Type B pancreatic cell (in vitro differentiated cells): ENCODE data around the gene ARHGEF1. TPM values are rescaled to one million over a fixed set of nuclear protein-coding genes. Genes with fewer than 3 reads are reported as not detected.
"Not testable (repeated sequence)": the region's sequence is repeated elsewhere in the genome, so short reads cannot be mapped to it uniquely, and the experiment has no call there.

Experiments used
- DNase-seq: peaks from one replicate; pipeline ENCODE4 v3.0.0; 2021; ENCODE audit warnings: mixed read lengths; ENCODE audit not compliant: unreplicated experiment; ENCODE audit errors: extremely low spot score
- H3K27ac Mint-ChIP-seq: 2 replicates; pipeline ENCODE4 v1.8.0; 2021; ENCODE audit warnings: mild to moderate bottlenecking, mixed read lengths
- H3K27me3 Mint-ChIP-seq: 2 replicates; pipeline ENCODE4 v1.8.0; 2021; ENCODE audit warnings: mixed read lengths
- H3K36me3 Mint-ChIP-seq: 2 replicates; pipeline ENCODE4 v1.8.0; 2021; ENCODE audit warnings: mixed read lengths
- H3K4me1 Mint-ChIP-seq: one replicate; pipeline ENCODE4 v1.8.0; 2021; ENCODE audit warnings: mixed read lengths; ENCODE audit not compliant: unreplicated experiment
- H3K4me3 Mint-ChIP-seq: 2 replicates; pipeline ENCODE4 v1.8.0; 2021; ENCODE audit warnings: mild to moderate bottlenecking, mixed read lengths
- H3K9me3 Mint-ChIP-seq: 2 replicates; pipeline ENCODE4 v1.8.0; 2021; ENCODE audit warnings: mixed read lengths
- total RNA-seq: library from RNA; stranded (reverse); gene quantifications from 2 replicates; pipeline ENCODE4 v1.2.1, GENCODE V29; 2021; ENCODE audit warnings: low replicate concordance
- TF ChIP-seq, protein P1 (sequence below): fragments of 200-600 bp; sonication (generic); conservative IDR thresholded peaks from 2 replicates; pipeline ENCODE4 v1.5.0; 2021; ENCODE audit warnings: antibody characterized with exemption, mild to moderate bottlenecking

The ARHGEF1 gene
- total RNA-seq, 1 donor from 2014 or later = 58.9 TPM

GRCh38 chr19:41913538-41914423 is 30.8 kb downstream of the ARHGEF1 start:
- TF ChIP-seq, protein P1, sequence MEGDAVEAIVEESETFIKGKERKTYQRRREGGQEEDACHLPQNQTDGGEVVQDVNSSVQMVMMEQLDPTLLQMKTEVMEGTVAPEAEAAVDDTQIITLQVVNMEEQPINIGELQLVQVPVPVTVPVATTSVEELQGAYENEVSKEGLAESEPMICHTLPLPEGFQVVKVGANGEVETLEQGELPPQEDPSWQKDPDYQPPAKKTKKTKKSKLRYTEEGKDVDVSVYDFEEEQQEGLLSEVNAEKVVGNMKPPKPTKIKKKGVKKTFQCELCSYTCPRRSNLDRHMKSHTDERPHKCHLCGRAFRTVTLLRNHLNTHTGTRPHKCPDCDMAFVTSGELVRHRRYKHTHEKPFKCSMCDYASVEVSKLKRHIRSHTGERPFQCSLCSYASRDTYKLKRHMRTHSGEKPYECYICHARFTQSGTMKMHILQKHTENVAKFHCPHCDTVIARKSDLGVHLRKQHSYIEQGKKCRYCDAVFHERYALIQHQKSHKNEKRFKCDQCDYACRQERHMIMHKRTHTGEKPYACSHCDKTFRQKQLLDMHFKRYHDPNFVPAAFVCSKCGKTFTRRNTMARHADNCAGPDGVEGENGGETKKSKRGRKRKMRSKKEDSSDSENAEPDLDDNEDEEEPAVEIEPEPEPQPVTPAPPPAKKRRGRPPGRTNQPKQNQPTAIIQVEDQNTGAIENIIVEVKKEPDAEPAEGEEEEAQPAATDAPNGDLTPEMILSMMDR = no peak
- Mint-ChIP-seq H3K27ac (no peak overlapping the region), H3K9me3 (no peaks in the 10 kb centered on the region), H3K4me3 (no peak overlapping the region), H3K36me3 (no peaks in the 10 kb centered on the region), H3K4me1 (no peaks in the 10 kb centered on the region), H3K27me3 (peaks cover 50% of the 10 kb centered on the region)
- DNase-seq = no peak

DNA sequence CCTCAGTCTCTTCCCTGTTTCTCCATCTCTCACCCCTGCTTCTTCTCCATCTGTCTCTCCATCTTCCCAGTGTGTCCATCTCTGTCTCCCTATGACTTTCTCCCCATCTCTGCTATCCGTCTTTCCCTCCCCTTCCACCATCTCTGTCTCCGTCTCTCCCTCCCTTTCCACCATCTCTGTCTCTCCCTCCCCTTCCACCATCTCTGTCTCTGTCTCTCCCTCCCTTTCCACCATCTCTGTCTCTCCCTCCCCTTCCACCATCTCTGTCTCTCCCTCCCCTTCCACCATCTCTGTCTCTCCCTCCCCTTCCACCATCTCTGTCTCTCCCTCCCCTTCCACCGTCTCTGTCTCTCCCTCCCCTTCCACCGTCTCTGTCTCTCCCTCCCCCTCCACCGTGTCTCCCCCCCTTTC is 31.4 kb downstream of the ARHGEF1 start:
- not testable (repeated sequence) for H3K36me3 Mint-ChIP-seq, DNase-seq

GRCh38 chr19:41915021-41915775 is 32.2 kb downstream of the ARHGEF1 start:
- Mint-ChIP-seq H3K9me3 (no peaks in the 10 kb centered on the region), H3K27me3 (peaks cover 44% of the 10 kb centered on the region), H3K36me3 (no peaks in the 10 kb centered on the region), H3K27ac (no peak overlapping the region), H3K4me1 (no peaks in the 10 kb centered on the region), H3K4me3 (no peak overlapping the region)
- TF ChIP-seq, protein P1 = no peak
- no peak for DNase-seq

More for the DNA sequence above, 31.4 kb downstream of the ARHGEF1 start:
- peaks cover 46% of the 10 kb centered on the region for H3K27me3 Mint-ChIP-seq
- H3K27ac Mint-ChIP-seq, H3K4me1 Mint-ChIP-seq, H3K9me3 Mint-ChIP-seq, H3K4me3 Mint-ChIP-seq: not testable (repeated sequence)

DNA sequence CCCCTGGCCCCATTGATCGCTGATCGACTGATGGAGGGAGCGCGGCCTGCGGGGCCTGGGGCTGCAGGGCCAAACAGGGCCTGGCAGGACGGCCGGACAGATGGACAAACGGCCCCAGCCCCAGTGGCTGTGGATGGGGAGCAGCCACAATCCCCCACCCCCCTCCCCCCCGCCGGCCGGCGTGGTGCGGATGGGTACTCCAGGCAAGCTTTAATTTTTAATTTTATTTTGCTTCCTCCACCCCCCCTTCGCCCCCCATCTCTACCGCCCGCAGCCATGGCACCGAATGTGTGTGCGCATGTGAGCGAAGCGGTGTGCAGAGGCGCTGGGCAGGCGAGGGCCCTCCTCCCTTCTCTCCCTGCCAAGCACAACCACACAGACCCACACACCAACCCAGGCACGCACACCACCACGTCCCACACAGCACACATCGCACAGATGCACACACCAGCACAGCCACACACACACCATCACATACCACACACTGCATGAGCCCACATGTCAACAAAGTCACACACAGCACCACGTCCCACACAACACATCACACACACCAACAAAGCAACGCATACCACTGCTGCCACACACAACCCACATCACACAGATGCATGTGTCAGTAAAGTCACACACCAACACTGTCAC is 32.9 kb downstream of the ARHGEF1 start:
- H3K36me3 Mint-ChIP-seq = no peaks in the 10 kb centered on the region
- no peak overlapping the region for H3K4me3 Mint-ChIP-seq
- TF ChIP-seq, protein P1 = no peak
- no peaks in the 10 kb centered on the region for H3K4me1 Mint-ChIP-seq
- DNase-seq = no peak
- no peaks in the 10 kb centered on the region for H3K9me3 Mint-ChIP-seq
- no peak overlapping the region for H3K27ac Mint-ChIP-seq
- peaks cover 38% of the 10 kb centered on the region for H3K27me3 Mint-ChIP-seq

- H3K4me3 Mint-ChIP-seq = no peak overlapping the region
- H3K27me3 Mint-ChIP-seq = peaks cover 34% of the 10 kb centered on the region
- no peaks in the 10 kb centered on the region for H3K9me3 Mint-ChIP-seq
- H3K4me1 Mint-ChIP-seq = no peaks in the 10 kb centered on the region
- H3K36me3 Mint-ChIP-seq = no peaks in the 10 kb centered on the region
- TF ChIP-seq, protein P1 = no peak
- DNase-seq = no peak
- no peak overlapping the region for H3K27ac Mint-ChIP-seq
These were observed 34.7 kb downstream of the ARHGEF1 start for GRCh38 chr19:41917676-41918075.
